ENCODE measurements around the gene ARSI.

ARSI gene

DNA sequence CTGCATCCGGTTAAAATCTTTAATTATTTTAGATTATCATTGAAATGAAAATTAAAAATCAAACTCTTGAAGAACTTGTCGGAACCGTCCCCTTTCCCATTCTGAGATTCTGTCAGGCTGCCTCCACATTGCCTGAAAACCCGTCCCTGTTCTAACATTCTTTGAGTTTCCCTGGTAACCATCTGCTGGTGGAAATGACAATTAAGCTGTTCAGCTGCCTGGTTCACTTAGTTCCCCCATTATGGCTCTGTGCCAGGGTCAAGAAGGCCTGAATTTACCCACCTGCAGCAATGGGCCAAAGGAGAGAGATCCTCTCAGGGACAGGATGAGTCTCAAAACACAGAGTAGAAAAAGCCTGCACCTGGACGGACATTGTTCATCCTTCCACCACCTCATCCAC lies 43.0 kb upstream of the ARSI start:
- TF ChIP-seq, protein P1, sequence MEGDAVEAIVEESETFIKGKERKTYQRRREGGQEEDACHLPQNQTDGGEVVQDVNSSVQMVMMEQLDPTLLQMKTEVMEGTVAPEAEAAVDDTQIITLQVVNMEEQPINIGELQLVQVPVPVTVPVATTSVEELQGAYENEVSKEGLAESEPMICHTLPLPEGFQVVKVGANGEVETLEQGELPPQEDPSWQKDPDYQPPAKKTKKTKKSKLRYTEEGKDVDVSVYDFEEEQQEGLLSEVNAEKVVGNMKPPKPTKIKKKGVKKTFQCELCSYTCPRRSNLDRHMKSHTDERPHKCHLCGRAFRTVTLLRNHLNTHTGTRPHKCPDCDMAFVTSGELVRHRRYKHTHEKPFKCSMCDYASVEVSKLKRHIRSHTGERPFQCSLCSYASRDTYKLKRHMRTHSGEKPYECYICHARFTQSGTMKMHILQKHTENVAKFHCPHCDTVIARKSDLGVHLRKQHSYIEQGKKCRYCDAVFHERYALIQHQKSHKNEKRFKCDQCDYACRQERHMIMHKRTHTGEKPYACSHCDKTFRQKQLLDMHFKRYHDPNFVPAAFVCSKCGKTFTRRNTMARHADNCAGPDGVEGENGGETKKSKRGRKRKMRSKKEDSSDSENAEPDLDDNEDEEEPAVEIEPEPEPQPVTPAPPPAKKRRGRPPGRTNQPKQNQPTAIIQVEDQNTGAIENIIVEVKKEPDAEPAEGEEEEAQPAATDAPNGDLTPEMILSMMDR (IDR thresholded peaks at IDR 0.05; ENCODE audit: borderline replicate concordance, insufficient read depth, low read depth, low read length): no peak
- H3K4me3 ChIP-seq (ENCODE audit: low read depth, low read length): no peak overlapping the region

DNA sequence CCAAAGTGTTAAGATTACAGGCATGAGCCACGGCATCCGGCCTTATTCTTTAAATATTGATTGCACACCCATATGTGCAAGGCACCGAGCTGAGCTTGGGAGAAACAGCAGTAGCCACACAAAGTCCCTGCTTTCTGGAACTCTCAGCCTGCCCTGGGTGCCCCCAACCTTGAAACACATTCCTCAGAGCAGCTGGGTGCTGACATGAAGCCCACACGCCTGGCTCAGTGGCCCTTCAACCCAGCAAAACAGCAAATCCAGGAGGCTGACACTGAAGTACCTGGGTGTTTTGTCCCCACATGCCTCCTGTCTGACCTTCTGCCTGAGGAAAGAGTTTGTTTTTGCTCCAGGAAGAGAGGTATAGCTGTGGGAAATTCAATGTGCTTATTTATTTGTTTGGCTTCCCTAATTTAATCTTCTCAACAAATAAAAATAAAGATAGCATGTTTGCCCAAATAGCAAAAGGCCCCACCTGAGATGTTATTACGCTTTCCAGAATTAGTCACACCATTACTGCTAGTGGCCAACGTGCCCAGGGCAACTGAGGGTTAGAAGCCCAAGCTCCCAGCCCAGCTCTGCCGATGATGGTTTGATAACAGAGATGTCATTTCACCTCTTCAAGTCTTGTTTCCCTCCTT lies 41.4 kb upstream of the ARSI start:
- H3K4me3 ChIP-seq (ENCODE audit: low read depth, low read length): no peak overlapping the region
- TF ChIP-seq, protein P1 (IDR thresholded peaks at IDR 0.05; ENCODE audit: borderline replicate concordance, insufficient read depth, low read depth, low read length): no peak

DNA sequence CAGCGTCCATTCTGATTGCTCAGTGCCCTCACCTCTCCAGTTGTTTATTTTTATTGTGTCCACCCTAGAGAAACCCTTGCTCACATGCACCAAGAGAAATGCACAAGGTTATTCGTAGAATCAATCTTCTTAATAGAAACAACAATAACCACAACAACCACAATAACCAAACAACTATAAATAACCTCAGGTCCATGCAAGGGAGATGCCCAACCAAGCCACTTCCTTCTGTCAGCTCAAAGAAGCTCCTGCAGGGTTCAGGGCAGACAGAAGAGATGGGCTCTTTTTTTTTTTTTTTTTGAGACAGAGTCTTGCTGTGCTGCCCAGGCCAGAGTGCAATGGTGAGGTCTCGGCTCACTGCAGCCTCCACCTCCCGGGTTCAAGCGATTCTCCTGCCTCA lies 39.9 kb upstream of the ARSI start:
- TF ChIP-seq, protein P1 (IDR thresholded peaks at IDR 0.05; ENCODE audit: borderline replicate concordance, insufficient read depth, low read depth, low read length): no peak
- no peak overlapping the region for H3K4me3 ChIP-seq (ENCODE audit: low read depth, low read length)

DNA sequence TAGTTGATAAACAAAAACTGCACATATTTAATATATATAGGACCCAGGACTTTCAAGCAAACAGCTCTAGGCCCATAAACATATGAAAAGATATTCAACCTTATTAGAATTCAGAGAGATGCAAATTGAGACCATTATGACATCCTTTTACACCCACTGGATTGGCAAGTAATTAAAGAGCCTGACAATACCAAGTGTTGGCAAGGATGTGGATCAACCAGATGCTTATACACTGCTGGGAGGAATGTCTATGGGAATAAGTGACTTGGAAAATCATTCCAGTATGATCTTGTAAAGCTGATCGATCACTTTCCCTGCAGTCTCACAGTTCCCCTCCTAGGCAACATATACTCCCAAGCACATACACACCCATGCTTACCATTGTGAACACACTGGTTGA lies 39.3 kb upstream of the ARSI start:
- TF ChIP-seq, protein P1 (IDR thresholded peaks at IDR 0.05; ENCODE audit: borderline replicate concordance, insufficient read depth, low read depth, low read length): no peak
- H3K4me3 ChIP-seq (ENCODE audit: low read depth, low read length): no peak overlapping the region

DNA sequence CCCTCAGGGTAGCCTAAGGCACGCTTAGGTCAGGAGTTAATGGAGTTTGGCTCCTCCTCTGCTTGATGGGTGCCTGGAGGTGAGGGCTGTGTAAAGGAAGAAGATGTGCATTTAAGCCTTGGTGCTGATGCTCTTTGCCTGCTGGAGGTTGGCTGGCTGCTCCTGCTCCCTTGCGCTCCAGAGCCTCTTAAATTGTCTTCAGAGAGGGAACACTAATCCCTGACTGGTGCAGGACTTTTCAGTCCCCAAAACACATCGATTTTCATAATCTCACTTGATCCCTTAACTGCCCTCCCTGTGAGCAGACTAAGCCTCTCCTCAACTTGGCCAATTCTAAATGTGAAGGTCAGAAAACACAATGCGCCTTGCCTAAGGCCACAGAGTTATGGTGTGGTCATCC lies 38.6 kb upstream of the ARSI start:
- TF ChIP-seq, protein P1 (IDR thresholded peaks at IDR 0.05; ENCODE audit: borderline replicate concordance, insufficient read depth, low read depth, low read length): no peak
- no peak overlapping the region for H3K4me3 ChIP-seq (ENCODE audit: low read depth, low read length)

DNA sequence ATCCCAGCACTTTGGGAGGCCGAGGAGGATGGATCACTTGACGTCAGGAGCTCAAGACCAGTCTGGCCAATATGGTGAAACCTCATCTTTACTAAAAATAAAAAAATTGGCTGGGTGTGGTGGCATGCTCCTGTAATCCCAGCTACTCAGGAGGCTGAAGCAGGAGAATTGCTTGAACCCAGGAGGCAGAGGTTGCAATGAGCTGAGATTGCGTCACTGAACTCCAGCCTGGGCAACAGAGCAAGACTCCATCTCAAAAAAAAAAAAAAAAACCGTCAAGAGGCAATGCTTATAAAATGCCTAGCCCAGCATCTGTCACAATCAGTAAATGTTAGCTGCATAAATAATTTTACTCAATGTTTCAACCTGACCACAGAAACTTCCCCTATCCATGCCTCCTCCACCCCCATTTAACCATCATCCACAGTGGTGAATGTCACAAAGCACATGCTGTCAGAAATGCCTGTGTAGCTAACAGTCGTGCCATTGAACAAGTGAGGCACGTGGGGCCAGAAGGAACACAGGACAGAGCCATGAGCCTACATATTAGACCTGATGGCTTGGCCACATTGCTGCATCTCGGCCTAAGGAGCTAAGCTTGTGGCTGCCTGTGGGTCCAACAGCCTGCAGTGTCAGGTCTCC lies 38.0 kb upstream of the ARSI start:
- no peak overlapping the region for H3K4me3 ChIP-seq (ENCODE audit: low read depth, low read length)
- TF ChIP-seq, protein P1 (IDR thresholded peaks at IDR 0.05; ENCODE audit: borderline replicate concordance, insufficient read depth, low read depth, low read length): no peak

DNA sequence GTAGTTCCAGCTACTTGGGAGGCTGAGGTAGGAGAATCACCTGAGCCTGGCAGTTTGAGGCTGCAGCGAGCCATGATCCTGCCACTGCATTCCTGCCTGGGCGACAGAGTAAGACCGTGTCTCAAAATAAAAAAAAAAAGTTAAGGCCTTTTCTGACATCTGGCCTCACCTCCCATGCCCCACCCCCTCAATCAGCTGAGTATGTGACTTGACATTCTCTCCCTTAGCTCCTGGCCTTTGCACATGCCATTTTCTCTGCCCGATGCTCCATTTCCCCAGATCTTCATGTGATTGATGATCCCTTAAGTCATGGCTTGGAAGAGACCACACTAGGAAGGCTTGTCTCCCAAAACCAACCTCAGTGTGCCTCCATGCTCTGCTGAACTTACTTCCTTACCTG lies 37.1 kb upstream of the ARSI start:
- TF ChIP-seq, protein P1 (IDR thresholded peaks at IDR 0.05; ENCODE audit: borderline replicate concordance, insufficient read depth, low read depth, low read length): no peak
- H3K4me3 ChIP-seq (ENCODE audit: low read depth, low read length): no peak overlapping the region
